Endothelial cell of hepatic sinusoid (primary cell): ENCODE measurements around the gene KIAA2012.
"Not testable (repeated sequence)": the region's sequence is repeated elsewhere in the genome, so short reads cannot be mapped to it uniquely, and the experiment has no call there.

Experiments
- in situ Hi-C: cut with HindIII; loops from 2 replicates; pipeline ENCODE4 v1.10.0; 2017; ENCODE audit warnings: low sequenced_read_pairs

KIAA2012 gene

DNA sequence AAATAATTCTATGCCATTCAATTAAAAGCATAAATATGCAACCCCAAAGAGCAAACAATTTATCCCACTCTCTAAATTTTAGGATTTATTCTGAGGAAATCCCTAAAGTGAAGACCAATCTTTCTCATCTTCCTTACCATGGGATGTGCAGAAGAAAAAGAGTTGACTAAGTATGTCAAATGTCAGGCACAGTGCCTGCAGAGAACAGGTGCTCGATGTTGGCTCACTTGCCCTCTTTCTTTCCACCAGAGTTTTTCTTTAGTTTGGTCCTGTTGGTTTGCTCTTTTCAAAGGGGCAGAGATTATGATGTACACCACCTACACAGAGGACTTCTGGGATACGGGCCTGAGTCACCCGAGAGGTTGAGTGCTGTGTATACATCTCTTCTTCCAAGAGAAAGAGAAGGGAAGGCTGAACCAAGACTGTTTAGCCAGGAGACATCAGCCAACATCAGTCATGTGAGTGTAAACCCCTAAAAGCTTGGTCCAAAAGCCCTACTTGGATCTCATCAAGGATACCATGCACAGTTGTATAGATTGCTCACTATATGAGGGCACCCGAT is 113.7 kb downstream of the KIAA2012 start:
- in situ Hi-C loops = no loop called here

DNA sequence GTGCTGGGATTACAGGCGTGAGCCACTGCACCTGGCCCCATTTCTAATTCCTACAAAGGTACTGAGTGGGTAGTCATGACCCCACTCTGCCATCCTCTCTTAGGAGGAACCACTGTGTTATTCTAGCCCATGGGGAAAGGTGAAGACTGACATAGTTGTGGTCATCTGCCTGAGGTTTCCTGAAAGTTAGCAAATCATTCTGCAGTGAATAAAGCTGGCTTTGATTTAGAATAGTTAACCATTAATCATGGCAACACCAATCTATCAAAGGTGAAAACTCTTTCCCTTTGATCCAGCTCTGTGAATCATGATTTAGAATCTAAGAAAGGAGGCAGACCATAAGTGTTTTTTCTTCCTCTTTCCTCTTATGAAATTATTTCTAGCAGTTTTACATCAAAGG is 114.5 kb downstream of the KIAA2012 start:
- in situ Hi-C loops = no loop called here

DNA sequence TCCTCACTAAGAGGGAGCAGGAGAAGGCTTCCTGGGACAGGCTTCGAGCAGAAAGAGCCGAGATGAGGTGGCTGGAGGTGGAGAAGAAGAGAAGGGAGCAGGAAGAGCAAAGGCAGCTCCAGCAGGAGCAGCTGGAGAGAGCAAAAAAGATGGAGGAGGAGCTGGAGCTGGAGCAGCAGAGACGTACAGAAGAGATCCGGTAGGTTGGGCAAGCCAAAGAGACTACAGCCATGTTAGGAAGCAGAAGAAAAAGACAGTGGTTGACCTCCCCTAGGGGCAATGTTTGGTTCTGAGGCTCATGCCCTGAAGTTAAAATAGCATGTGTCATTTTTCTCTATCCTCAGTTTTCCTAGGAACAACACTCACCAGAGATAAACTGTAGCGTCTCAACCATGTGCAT is 120.2 kb downstream of the KIAA2012 start:
- in situ Hi-C loops = no loop called here

DNA sequence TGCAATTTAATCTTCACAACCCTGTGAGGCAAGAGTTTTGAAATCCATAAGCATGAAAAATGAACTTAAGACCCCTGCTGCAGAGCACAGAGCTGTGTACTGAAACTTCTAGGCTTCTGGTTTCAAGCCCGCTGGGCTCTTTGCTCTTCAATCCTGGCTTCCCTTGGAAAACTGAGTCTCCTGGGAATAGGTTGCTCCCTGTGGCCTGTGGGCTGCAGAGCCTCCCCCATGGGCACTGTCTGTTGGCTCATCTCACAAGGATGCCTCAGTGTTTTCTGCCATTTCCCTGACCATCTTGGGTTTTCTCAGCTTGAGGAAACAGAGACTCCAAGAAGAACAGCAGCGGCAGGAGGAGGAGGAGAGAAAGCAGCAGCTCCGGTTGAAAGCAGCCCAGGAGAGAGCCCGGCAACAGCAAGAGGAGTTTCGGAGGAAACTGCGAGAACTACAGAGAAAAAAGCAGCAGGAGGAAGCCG is 120.9 kb downstream of the KIAA2012 start:
- in situ Hi-C loops = no loop called here

DNA sequence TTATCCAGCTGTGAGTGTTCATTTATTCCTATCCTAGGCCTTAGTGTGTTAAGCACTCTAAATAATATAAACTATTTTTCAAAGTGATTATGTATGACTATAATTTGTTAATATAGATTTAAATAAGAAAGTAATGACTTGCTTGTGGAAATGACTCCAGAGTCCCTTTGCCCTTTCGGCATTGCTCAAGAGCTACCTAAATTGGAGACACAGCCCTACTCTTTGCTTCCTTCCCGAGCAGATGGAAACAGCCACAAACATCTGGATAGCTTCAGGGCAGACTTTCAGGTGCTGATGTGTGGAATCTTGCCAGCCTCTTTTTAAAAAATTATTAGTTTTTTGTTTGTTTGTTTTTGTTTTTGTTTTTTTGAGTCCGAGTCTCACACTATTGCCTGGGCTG is 121.4 kb downstream of the KIAA2012 start:
- in situ Hi-C loops = no loop called here

DNA sequence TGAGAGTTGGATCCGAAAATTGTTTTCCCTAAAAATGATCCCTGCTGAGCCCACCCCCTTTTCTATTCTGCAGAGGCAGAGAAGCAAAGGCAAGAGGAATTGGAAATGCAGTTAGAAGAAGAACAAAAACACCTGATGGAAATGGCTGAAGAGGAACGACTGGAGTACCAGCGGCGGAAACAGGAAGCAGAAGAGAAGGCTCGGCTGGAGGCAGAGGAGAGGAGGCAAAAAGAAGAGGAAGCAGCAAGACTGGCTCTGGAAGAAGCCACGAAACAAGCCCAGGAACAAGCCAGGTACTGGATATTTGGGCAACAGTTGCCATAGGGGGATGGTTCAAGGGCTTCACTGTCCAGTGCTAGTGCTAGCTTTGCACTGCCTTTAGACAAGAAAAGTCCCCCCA is 123.7 kb downstream of the KIAA2012 start:
- in situ Hi-C loops = no loop called here

DNA sequence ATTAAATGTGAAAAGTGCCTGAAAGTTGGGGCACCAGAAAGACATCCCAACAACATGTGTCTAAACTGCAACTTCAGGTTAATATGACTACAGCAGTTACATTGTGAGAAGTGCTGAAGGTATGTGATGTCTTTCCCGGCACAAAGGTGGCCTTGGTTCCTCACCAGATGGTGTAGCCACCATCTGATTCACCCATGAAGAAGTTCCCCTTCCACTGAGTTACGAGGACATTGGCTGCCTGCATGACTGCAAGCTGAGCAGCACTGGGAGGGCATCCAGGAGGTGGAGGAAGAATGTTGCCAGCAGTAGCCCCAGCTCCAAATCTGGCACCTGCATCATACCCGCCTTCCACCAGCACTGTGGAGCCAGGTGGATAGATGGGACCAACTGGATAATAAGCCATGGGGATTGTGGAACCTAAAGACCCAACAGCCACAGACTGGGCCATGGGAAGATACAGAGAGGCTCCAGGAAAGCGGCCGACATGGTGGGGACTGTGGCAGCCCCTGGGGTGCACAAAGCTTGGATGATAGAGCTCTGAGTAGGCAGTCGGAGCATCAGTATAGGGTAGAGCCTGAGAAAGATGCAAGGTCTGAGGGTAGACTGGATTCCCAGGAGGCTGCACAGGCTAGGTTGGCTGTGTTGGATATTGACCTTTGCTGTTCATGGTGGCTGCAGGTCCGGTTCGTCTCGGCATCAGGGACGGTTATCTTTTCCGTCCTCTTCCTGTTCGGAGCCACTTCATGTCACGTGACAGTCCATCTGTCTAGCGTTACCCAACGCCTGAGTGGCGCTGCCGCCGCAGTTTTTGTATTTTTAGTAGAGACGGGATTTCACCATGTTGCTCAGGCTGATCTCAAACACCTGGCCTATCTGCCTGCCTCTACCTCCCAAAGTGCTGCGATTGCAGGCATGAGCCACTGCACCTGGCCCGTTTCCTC is 128.4 kb downstream of the KIAA2012 start:
- in situ Hi-C loops = no loop called here

DNA sequence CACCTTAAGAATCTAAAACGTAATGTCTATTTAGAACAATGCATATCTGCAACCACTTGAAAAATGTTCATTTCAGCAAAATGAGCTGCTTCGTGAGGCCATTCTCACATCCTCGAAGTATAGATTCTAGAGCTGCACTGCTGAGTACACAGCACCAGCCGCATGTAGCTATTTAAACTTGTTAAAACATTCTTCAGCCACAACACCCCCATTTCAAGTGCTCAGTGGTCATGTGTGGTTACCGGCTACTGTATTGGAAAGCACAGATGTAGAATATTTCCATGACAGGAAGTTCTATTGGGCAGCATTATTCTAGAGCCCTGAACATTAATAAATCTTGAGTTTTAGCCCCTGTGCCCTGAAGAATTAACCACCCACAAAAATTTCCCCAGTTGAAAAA is 130.3 kb downstream of the KIAA2012 start:
- in situ Hi-C loops = no loop called here

DNA sequence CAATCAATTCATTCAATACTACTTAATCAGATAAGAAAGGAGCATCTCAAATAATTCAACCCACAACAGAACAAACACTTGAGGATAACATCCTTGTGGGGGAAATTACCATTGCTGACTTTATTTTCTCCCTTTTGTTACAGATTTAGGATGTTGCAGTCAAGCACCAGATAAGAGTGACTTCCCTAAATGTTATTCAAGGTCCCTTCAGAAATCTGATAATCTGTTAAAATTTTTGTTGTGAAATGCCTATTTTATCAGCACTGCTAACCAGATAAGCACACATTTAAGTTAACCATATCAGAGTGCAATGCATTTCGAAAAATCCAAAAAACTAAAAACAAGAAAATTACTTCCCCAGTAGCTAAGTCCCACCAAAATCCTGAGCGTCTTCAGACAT is 131.8 kb downstream of the KIAA2012 start:
- in situ Hi-C loops = no loop called here

DNA sequence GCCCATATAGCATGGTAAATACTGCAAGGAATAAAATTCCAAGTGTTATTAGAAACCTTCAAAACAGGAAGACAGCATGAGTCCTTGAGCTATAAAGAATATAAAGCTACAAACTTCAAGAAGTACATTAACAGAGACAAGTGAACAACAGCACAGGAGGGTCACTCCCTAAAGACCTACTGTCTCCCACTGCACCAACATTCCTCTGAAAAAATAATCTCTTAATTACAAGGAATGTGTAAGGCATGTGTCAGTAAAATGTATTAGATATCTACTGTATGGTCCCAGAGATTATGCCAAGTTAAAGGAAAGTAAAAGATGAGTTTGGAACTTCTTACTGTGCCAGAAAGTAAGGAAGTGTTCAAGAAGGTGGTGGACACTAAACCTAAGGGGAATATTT is 135.5 kb downstream of the KIAA2012 start:
- in situ Hi-C loops = no loop called here

DNA sequence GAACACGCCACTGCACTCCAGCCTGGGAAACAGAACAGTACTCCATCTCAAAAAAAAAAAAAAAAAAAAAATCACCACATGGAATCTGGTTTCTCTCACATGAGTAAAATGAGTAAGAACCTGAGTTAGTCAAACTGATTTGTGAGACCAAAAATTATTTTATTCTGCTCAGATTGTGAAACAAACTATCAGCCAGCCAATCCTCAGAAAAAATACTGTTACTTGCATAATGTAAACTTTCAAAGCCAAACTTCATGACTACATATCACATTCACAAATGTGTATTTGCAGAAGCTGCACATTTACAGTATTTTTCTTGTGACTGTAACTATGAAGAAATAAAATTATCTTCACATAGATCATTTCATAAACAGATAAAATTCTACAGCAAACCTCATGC is 142.1 kb downstream of the KIAA2012 start:
- in situ Hi-C loops = no loop called here

DNA sequence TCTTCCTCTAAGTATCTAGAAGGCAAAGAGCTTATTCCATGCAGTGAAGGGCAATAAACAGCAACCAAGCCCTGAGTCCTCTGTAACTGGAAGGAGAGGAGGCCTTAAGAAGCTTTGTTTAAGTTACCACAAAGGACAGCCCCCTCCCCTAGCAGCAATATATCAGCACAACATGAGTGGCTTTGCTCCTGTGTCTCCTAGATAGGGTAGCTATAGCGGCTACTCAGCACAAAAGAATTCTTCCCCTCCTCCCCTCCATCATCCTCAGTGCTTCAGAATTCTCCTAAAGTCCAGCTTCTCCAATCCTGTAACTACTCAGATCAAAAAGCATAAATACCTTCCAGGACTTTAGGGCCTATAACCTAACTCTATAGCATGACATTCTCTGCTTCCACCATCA is 148.8 kb downstream of the KIAA2012 start:
- in situ Hi-C loops = no loop called here

DNA sequence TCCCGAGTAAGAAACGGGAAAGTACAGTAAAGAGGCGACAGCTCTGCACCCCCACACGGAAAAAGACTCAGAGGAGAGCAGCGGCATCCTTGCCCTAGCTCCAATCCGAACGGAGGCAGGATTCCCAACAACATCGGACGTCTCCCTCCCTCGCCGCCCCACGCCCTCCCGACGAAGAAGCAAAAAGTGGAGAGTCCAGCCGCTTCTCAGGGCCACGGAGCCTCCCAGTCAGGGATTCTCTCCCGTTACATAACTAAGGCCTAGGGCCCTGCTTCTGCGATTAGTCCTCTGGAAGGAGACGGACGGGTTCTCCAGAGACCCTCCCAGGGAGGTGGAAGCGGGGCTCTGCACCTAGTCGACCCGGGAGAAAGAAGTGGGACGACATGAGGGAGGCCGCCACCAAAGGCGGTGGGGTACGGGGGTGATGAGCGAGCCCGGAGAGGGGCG is 164.8 kb downstream of the KIAA2012 start:
- in situ Hi-C loops = no loop called here

DNA sequence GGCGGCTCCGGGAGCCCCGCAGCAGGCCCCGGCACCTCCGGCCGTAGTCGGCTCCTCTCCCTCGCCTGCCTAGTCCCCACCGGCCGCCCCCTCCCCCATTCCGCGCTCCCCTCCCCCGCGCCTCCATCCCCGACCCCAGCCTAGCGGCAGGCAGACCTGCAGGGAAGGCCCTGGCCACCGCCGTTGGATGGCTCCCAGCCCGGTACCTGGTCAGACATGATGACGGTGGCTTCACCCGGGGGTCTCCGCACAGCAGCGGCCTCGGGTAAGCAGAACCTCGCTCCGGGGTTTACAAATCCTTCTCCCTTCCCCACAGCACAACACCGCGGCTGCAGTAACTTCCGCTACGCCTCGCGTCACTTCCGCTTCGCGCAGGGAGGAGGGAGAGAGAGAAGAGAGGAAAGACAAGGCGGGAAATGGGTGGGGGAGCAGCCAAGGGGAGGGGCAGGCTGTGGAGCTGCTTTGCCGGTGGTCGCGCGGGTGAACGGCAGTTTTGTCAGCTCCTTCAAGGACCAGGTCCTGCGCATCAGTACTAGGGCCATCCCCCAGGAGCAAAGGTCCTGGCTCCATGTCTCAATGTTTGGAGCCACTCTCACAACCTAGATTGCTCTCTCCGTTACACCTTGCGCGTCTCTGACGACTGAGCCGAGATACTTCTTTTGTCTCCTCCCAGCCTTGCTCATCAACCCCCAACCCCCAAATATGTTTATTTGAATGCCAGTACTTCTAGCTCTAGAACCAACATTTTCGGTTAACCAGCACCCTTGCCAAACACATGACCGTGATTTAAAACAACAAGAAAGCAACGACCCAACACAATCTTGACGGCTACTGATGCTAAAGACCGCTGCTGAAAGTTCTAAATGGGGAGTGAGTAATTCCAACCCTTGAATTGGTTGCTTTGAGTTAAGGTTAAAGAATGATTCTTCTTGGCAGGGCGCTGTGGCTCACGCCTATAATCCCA is 165.5 kb downstream of the KIAA2012 start, which contains the start of gene SUMO1:
Gene SUMO1 (minus strand): TSS at position 364 of the 964 bp plus-strand sequence. CDS start 146 bp downstream, at position 218.
- in situ Hi-C loops = no loop called here

DNA sequence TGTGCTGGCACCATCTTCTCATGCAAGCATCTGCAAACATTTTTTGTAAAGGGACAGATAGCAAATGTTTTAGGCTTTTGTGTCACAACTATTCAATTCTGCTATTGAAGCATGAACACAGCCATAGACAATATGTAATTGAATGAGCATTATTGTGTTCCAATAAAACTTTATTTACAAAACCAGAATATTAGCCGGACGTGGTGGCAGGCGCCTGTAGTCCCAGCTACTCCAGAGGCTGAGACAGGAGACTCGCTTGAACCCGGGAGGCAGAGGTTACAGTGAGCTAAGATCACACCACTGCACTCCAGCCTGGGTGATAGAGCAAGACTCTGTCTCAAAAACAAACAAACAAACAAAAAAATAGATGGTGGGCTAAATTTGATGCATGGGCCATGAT is 174.7 kb downstream of the KIAA2012 start:
- in situ Hi-C loops = not testable (repeated sequence)

DNA sequence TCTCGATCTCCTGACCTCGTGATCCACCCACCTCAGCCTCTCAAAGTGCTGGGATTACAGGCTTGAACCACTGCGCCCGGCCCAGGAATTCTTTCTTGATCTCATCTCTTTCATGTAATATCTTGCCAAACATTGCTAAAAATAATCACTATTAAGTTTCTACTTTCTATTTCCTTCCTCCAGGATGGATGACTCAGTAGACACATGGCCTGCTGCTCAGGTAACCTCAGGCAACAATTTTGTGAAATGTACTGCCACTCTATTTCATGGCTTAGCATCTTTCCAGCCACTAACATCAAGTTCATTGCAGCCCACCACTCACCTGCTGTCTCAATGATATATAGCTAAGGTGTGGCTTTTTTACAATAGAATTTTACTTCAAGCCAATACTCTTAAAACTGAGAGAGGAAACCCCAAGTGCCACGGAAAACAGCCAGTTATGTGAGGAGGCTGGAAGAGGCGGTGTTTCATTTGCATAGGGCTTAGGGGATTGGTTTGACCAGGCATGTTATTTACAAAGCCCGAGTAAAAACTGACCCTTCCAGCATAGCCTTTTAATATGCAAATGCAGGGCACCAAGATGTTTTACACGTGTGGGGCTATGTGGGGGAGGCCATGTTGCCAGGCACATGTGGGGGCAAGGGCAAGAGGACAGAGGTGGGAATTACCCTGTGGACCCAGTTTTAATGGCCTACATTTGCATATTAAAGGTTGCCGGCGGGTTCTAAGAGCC is 176.6 kb downstream of the KIAA2012 start:
- in situ Hi-C loops = no loop called here

DNA sequence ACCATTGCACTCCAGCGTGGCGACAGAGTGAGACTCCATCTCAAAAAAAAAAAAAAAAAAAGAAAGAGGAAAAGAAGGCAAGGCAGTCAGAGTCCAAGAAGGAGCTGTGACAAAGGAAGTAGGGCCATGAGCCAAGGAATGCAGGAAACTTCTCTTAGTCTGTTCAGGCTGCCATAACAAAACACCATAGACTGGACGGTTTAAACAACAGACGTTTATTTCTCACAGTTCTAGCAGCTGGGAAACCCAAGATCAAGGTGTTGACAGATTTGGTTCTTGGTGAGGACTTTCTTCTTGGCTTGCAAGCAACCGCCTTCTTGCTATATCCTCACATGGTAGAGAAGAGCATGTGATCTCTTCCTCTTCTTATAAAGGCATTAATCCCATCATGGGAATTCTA is 178.4 kb downstream of the KIAA2012 start:
- in situ Hi-C loops = no loop called here
